Measurements from ENCODE around the gene LETM1.

Gene LETM1

DNA sequence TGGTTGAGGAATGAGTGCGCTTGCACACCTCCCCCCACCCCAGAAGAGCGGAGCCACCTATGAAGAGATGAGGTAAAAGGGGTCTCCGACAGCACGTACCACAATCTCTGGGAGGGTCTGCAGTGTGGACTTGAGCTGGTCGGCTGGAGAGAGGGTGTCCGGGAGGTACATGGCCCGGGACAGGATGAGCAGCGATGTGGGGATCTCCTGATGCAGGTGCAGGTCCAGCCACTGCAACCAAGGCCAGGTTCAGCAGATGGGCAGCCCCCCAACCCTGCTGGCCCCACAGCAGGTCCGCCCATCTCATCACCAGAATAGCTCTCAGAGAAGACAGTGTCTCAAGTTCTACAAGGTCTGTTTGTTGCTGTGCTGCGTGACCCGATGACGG lies 32.4 kb downstream of the LETM1 start:
- Histone ChIP-seq H3K4me3 (replicated peaks; ENCODE audit: low read depth, low read length) (no peak overlapping the region), H3K36me3 (ENCODE audit: control insufficient read depth, insufficient read depth, low read length) (peaks cover 37% of the 10 kb centered on the region), H3K27me3 (replicated peaks; ENCODE audit: control insufficient read depth, insufficient read depth, low read length) (no peaks in the 10 kb centered on the region)
- DNase-seq (ENCODE audit: extremely low read depth, insufficient read length), result no peak
- TF ChIP-seq, protein P1, sequence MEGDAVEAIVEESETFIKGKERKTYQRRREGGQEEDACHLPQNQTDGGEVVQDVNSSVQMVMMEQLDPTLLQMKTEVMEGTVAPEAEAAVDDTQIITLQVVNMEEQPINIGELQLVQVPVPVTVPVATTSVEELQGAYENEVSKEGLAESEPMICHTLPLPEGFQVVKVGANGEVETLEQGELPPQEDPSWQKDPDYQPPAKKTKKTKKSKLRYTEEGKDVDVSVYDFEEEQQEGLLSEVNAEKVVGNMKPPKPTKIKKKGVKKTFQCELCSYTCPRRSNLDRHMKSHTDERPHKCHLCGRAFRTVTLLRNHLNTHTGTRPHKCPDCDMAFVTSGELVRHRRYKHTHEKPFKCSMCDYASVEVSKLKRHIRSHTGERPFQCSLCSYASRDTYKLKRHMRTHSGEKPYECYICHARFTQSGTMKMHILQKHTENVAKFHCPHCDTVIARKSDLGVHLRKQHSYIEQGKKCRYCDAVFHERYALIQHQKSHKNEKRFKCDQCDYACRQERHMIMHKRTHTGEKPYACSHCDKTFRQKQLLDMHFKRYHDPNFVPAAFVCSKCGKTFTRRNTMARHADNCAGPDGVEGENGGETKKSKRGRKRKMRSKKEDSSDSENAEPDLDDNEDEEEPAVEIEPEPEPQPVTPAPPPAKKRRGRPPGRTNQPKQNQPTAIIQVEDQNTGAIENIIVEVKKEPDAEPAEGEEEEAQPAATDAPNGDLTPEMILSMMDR (IDR thresholded peaks at IDR 0.05; ENCODE audit: insufficient read depth, low read length, poor library complexity, severe bottlenecking), result no peak

DNA sequence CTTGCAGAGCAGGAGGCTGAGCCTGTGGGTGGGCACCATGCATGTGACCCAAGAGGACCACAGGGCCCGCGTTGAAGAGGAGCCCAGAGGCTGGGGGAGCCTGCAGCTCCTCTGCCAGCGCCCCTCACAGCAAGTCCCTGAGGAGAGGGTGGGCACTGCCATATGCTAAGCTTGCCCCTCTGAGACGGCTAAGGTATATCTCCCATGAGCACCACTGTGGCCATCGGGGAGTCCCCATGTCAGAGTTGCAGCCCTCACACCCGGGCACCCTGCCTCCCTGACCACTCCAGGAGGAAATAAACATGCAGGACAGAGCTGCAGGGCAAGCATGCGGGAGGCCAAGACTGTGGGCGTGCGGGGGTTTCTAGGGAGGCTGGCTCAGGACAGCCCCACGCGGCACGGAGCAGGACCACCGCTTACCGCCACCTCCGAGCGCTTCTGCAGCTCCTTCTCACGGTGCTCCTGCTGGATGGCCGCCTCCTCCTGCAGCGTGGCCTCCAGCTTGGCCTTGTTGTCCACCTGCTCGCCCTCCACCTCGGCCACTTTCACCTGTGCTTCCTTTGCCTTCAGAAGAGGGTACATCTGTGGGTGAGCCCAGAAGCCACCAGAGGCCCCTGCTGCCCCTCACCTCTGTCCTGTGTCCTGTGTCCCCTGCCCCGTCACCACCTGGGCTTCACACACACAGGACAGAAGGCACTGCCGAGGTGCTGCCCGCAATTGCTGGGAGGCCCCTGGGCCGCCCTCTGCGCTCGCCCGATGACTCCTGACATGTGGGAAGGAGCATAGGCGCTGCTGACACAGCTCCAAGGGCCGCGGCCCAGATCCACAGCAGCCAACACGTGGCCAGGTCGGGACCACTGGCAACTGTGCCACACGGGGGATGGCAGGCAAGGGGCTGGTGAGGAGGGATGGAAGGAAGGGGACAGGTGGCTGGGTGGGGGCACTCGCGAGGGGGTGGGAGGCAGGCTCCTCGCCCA lies 33.1 kb downstream of the LETM1 start:
- no peaks in the 10 kb centered on the region for H3K27me3 ChIP-seq (replicated peaks; ENCODE audit: control insufficient read depth, insufficient read depth, low read length)
- DNase-seq (ENCODE audit: extremely low read depth, insufficient read length), result no peak
- TF ChIP-seq, protein P1 (IDR thresholded peaks at IDR 0.05; ENCODE audit: insufficient read depth, low read length, poor library complexity, severe bottlenecking), result no peak
- no peak overlapping the region for H3K4me3 ChIP-seq (replicated peaks; ENCODE audit: low read depth, low read length)
- peaks cover 39% of the 10 kb centered on the region for H3K36me3 ChIP-seq (ENCODE audit: control insufficient read depth, insufficient read depth, low read length)

DNA sequence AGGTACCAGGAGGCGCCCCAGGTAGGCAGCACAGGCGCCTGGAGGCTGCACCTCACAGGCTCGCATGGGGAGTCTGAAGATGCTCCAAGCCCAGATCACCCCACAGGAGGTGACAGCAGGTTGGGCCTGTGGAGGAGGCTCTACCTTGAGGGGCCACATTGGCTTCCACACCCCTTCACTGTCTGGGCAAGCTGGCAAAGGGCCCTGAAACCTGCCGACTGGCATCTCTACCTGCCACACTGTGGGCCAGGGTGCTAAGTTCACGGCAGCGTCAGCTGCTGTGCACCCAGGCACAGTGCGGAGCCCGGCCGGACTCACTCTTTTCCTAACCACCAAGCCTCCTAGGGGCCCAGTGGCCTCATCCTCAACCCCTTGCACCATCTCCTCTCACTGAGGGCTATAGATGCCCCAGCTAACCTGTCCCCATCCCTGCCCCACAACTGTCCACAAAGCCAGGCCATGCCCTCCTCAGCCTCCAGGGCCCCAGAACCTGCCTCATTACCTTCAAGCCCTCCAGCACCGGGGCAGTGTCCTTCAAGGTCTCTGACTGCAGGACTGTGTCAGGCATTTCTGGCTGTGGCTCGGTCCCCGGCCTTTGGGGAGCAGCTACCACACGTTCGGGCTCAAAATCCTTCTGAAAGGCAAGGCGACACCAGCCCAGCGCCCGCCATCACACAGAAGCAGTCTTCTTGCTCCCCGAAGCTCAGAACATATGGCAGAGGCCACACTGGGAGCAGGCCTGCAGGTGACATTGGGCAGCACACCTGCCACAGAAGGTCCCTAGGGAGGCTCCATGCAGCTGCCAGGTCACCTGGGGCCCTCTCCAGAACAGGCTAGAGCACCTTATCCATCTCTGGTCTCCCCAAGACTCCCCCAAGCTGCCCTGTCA lies 34.0 kb downstream of the LETM1 start:
- TF ChIP-seq, protein P1 (IDR thresholded peaks at IDR 0.05; ENCODE audit: insufficient read depth, low read length, poor library complexity, severe bottlenecking), result no peak
- H3K36me3 ChIP-seq (ENCODE audit: control insufficient read depth, insufficient read depth, low read length), result peaks cover 41% of the 10 kb centered on the region

DNA sequence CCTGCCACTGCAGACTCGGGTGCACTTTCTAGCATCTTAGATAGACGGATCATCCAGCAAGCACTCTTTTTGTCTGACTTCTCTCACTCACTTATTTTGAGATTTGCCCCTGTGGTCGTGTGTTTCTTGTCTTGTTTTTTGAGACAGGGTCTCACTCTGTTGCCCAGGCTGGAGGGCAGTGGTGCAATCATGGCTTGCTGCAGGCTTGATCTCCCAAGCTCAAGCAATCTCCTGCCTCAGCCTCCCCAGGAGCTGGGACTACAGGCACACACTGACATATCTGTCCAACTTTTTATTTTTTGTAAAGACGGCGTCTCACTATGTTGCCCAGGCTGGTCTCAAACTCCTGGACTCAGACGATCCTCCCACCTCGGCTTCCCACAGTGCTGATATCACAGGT lies 36.1 kb downstream of the LETM1 start:
- Histone ChIP-seq H3K36me3 (ENCODE audit: control insufficient read depth, insufficient read depth, low read length) (peaks cover 45% of the 10 kb centered on the region), H3K27me3 (replicated peaks; ENCODE audit: control insufficient read depth, insufficient read depth, low read length) (no peaks in the 10 kb centered on the region), H3K4me3 (replicated peaks; ENCODE audit: low read depth, low read length) (no peak overlapping the region)
- TF ChIP-seq, protein P1 (IDR thresholded peaks at IDR 0.05; ENCODE audit: insufficient read depth, low read length, poor library complexity, severe bottlenecking), result no peak
- DNase-seq (ENCODE audit: extremely low read depth, insufficient read length), result no peak

More for the DNA sequence above, 34.0 kb downstream of the LETM1 start:
- no peak for DNase-seq (ENCODE audit: extremely low read depth, insufficient read length)
- Histone ChIP-seq H3K27me3 (replicated peaks; ENCODE audit: control insufficient read depth, insufficient read depth, low read length) (no peaks in the 10 kb centered on the region), H3K4me3 (replicated peaks; ENCODE audit: low read depth, low read length) (no peak overlapping the region)

DNA sequence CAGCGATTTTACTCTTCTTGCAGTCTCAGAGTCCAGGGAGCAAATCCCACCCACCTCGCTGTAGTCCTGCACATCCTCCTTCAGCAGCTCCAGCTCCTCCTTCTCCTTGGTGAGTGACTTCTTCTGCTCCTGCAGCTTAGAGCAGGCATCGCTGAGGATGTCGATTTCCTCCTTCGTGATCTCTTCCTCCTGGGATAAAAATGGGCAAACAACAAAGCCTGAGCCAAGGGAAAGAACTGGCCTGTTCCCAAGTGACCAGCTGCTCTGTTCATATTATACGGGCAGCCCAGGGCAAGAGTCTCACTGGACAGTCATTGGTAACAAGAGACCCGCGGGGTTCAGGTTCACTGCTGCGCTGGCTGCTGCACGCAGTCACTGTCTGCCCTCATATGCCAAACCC lies 36.7 kb downstream of the LETM1 start:
- Histone ChIP-seq H3K4me3 (replicated peaks; ENCODE audit: low read depth, low read length) (no peak overlapping the region), H3K36me3 (ENCODE audit: control insufficient read depth, insufficient read depth, low read length) (peaks cover 46% of the 10 kb centered on the region), H3K27me3 (replicated peaks; ENCODE audit: control insufficient read depth, insufficient read depth, low read length) (no peaks in the 10 kb centered on the region)
- TF ChIP-seq, protein P1 (IDR thresholded peaks at IDR 0.05; ENCODE audit: insufficient read depth, low read length, poor library complexity, severe bottlenecking), result no peak
- DNase-seq (ENCODE audit: extremely low read depth, insufficient read length), result no peak

Measured in GM06990 (cell line).